GM19035 (cell line): ENCODE data around the gene CDH23.

Source experiments
- ATAC-seq: cut with Tn5 transposase; IDR thresholded peaks from one replicate; pipeline ENCODE4 v1.9.1; 2021; ENCODE audit not compliant: unreplicated experiment

CDH23 gene

DNA sequence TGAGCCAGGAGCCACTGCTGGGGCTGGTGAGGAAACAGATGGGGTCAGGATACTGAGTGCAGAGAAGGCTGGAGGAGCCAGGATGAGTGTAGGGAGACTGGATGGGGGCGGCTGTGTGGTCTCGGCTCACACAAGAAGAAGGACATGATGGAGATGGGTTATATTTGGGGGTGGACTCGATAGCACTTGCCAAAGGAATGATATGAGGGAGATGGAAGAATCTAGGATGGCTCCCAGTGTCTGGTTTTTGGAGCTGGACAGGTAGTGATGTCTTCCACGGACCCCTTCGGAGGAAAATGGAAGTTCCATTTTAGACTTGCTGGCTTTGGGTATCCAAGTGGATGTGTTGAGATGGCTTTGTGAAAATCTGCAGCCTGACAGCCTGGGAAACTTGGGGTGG lies 83.9 kb downstream of the CDH23 start:
- no peak for ATAC-seq

- no peak for ATAC-seq
Measured at GRCh38 chr10:71481746-71482410, 85.2 kb downstream of the CDH23 start.

- ATAC-seq = no peak
Measured at GRCh38 chr10:71482620-71483019, 85.9 kb downstream of the CDH23 start.

DNA sequence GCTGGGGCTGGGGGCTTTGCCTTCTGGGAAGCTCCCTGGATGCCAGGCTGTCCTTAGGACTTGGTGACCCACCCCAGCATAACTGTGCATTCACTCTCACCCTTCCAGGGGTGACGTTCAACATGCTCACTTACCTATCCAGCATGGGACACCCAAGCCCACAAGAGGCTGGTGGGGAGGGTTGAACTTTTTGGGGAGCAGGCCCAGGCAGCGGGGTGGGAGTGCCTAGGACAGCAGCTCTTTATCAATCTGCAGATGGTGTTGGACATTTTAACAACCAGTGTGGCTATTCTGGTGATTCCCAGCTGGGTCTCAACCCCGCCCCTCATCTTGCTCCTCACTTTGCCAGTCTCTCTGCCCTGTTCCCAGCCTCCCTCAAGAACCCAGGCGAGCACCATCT lies 86.4 kb downstream of the CDH23 start:
- no peak for ATAC-seq

- ATAC-seq = no peak
Measured at GRCh38 chr10:71483885-71484751, 87.4 kb downstream of the CDH23 start.

DNA sequence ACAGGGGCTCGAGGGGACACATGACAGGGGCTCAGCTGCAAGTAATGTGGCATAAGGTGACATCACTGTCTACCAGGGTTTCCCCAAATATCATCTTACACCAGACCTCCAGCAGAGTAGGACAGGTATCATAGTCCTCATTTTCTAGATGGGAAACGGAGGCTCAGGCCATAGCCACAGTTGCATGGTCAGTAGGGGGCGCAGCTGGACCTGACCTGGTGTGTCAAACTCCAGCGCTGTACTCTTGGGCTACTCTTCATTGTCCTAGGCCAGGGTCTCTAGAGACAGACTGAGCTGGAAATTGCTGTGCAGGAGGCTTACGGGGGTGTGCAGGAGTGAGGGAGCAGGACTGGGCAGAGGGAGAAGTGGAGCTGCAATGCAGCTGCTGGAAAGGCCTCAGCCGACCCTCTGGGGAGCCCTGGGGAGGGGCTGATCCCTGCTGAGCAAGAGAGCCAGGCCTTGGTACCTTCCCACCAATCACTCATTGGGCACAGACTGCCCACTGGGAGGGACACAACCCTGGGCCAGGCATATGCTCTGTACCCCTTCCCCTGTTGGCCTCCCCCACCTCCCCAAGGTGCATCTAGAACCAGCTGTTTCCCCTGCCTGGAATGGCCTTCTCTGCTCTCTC lies 89.9 kb downstream of the CDH23 start:
- no peak for ATAC-seq

- no peak for ATAC-seq
Measured at GRCh38 chr10:71487726-71488125, 91.0 kb downstream of the CDH23 start.

DNA sequence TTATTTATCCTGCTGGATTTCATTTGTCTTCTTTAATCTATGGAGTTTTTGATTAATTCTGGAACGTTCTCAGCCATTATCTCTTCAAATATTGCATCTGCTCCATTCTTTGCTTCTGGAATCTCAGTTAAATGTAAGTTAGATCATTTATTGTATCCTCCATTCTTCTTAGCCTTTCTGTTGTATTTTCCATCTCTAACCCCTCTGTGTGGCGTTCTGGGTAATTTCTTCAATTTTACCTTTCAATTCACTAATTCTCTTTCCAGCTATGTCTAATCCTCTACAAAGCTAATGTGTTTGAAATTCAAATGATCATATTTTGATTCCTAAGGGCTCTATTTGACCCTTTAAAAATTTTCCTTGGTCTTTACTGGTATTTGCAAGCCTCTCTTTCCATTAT lies 92.4 kb downstream of the CDH23 start:
- ATAC-seq = no peak

DNA sequence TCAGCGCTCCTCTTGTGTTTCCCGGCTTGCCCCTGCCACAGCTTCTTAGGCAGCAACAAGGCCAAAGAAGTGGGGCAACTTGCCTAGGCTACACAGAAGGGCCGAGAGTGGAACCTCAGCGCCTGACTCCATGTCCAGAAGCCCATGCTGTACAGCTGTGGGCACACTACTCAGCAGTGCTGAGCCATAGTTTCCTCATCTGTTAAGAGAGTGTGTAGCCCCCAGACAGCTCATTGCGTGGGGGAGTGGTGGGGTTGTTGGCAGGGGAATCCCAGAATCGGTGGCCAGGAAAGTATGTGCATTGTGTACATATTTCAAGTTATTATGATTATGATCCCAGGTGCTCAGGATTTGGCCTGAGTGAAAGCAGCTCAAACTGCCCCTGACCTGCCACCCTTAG lies 96.2 kb downstream of the CDH23 start:
- no peak for ATAC-seq

- ATAC-seq = no peak
Measured at GRCh38 chr10:71493741-71494140, 97.0 kb downstream of the CDH23 start.

GRCh38 chr10:71494476-71494875 lies 97.8 kb downstream of the CDH23 start:
- no peak for ATAC-seq

DNA sequence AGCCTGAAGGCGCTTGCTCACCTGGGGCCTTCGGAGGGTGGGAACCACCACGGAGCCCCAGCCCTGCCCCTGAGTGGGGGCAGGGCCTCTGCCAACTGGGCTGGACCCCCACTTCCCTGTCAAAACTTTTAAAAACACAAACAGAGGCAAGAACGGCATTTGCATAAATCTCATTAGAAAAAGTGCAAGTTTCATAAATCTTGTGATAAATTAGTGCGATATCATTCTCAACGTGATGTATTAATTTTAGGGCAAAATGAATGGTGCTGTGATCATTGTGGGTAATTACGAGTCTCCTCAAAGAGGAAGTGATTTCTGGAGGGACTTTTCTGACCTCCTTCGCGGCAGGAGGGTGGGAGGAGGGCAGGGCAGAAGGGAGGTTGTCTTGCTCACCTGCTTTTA lies 98.3 kb downstream of the CDH23 start:
- ATAC-seq = no peak

DNA sequence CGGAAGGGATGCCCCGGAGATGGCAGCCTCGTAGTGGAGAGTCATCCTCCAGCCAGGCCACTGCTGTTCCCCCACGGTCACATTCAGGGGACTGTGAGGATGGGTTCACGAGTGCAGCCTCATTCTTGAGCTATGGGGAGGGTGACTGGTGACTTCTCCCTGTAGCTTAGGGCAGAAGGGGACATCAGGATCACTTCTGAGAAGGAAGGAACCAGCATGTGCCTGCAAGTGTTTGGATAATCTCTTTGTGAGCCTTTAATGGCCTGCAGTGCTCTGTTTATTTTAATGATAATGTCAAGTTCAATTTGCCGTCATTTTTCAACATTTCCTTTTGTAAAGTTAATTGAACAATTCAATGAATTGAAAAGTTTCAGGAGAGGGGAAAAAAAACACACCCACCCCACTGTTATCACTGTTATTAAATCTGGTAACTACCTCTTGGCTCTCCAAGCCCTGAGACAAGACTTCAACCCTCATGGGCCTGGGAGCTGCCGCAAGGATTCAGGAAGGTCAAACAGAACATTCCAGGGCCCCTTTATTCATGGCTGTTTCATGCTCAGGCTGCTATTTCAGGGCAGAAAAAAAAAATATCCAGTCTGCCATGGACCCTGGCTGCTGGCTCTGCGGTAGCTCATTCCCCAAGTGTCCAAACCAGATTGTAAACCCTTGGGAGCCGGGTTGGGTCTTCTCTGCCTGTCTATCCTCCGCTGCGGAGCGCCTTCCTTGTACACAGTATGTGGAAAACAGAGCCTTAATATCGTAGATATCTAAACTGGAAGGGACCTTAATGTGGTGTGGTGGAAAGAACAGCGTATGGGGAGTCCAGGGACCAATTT lies 100.4 kb downstream of the CDH23 start:
- no peak for ATAC-seq

DNA sequence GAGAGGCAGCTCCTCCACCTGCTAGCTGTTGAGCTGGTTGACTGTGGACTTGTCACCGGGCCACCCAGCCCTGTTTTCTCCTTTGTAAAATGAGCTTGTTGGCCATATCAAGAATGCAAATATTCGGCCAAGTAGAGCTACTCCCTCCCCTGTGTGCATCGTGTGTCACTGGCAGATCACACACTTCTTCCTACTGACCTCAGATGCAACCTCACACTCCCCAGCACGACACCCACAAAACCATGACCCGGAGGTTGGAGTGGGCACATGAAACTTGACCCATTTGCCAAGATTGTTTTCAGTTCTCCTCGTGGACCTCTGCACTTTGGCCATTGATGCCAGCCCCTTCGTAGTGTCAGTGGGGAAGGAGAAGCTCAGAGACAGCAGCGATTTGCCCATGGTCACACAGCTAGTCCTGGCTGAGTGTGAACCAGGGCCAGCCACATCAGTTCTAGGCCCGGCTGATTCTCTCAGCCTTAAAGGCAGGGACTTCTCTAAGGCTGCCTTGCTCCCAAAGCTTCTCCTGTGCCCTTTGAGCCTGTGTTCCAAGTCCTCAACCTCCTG lies 101.1 kb downstream of the CDH23 start:
- ATAC-seq = no peak

DNA sequence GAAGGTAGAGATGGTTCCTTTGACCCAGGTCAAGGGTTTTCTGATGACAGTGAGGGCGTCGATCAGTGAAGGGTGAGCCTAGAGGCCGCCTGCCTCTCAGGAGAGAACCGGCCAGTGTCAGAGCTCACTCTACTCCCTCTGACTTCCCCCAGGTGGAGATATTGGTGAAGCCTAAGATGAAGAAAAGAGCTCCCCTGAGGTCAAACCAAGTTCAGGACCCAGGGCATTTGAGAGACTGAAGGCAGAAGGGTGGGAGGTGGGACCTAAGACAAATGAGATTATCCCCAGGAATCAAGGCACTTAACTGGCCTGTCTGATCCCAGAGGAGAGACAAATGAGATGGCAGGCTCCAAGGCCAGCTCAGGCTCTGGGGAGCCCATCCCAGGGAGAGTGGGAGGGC lies 104.7 kb downstream of the CDH23 start:
- ATAC-seq = no peak

DNA sequence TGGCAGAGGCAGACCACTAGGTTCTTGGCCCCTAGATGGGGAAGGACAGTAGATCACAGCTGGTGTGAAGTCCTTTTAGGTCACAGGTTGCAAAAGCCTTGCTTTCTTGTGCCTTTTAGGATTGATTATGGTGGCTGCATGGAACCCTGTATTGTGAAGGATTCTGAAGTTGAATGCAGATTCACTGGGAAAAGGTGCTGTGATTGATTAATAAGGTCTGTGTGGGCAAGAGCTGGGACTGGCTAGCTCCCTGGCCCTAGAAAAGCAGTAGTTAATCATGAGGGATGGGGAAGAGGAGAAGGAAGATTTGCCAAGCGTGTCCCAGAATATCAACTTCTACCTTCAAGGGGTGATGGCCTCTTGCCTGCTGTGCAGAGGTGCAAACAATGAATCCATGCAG lies 105.5 kb downstream of the CDH23 start:
- no peak for ATAC-seq

DNA sequence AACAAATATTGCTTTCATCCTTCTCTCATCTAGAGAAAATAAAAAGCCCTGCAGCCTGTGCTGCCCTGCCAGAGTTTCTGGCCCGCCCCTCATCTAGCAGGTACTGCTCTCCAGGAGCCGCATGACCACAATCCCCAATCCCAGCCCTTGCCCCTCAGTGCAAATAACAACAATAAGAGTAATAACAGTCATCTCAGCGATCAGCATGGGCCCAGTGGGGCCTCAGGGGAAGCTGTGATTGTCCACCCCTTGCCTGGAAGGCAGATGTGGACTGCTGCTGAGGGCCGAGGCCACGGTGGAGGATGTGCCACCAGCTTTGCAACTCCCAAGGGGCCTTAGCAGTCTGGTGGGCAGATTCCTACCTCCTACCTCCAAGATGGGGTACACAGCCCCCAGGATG lies 106.1 kb downstream of the CDH23 start:
- no peak for ATAC-seq

DNA sequence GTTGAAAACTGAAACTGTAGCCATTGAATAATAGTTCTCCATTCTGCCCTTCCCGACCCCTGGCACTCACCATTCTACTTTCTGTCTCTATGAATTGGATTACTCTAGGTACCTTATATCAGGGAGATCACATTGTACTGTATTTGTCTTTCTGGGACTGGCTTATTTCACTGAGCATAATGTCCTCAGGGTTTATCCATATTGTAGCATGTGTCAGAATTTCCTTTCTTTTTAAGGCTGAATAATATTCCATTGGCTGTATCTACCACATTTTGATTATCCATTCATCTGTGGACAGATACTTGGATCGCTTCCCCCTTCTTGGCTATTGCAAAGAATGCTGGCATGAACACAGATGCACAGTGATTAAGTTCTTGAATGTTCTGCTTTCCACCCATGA lies 107.4 kb downstream of the CDH23 start:
- no peak for ATAC-seq

GRCh38 chr10:71504570-71504969 lies 107.8 kb downstream of the CDH23 start:
- ATAC-seq = no peak

GRCh38 chr10:71505862-71506261 lies 109.1 kb downstream of the CDH23 start:
- ATAC-seq = no peak

DNA sequence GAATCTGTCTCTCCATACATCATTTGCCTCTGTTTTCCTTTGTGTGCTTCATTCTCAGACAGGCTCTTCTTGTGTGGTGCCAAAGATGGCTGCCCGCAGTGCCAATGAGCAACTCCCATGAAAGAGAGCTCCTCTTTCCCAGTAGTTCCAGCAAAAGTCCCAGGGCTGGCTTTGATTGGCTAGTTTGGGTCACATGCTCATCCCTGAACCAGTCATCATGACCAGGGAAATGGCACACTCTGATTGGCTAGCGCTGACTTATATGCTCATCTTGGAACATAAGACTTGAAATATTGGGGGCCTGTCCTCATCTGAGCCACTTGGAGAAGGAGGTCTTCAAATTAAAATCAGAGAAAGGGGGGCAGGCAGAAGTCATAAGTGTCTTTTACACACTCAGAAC lies 112.7 kb downstream of the CDH23 start:
- ATAC-seq = no peak
